ENCODE data around the gene CCDC170.

CCDC170 gene, protein sequence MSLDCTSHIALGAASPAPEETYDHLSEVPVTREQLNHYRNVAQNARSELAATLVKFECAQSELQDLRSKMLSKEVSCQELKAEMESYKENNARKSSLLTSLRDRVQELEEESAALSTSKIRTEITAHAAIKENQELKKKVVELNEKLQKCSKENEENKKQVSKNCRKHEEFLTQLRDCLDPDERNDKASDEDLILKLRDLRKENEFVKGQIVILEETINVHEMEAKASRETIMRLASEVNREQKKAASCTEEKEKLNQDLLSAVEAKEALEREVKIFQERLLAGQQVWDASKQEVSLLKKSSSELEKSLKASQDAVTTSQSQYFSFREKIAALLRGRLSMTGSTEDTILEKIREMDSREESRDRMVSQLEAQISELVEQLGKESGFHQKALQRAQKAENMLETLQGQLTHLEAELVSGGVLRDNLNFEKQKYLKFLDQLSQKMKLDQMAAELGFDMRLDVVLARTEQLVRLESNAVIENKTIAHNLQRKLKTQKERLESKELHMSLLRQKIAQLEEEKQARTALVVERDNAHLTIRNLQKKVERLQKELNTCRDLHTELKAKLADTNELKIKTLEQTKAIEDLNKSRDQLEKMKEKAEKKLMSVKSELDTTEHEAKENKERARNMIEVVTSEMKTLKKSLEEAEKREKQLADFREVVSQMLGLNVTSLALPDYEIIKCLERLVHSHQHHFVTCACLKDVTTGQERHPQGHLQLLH
- long read RNA-seq, result 0 reads

DNA sequence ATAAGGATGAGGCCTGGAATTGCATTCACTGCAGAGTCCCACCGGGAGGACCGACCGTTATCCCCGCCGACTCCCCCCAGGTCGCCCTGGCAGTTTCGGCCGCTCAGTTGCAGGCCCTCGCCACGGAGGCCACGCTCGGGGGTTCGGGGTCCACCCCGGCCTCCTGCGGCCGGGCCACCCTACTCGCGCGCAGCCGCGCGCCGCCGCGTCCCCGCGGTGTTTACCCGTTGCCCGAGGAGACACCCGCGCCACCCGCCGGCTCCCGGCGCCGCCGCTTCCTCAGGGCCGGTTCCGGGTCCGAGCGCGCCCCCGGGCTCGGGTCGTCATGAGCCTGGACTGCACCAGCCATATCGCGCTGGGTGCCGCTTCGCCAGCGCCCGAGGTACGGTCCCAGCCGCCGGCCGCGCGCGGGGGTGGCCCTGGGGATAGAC, at the start of gene CCDC170:
Gene CCDC170, plus strand, starts transcription at position 214 of the 431 bp plus-strand sequence. Its CDS starts 112 bp downstream, at position 326.
- TF ChIP-seq POLR2AphosphoS5 (IDR thresholded peaks at IDR 0.05; ENCODE audit: low read depth) (no peak), SPI1 (IDR thresholded peaks at IDR 0.05; ENCODE audit: borderline replicate concordance, low read depth) (no peak), REST (IDR thresholded peaks at IDR 0.05; ENCODE audit: insufficient replicate concordance, low read depth) (no peak)
- Histone ChIP-seq H3K27me3 (ENCODE audit: insufficient read depth, poor library complexity, severe bottlenecking) (no peaks in the 10 kb centered on the region), H3K27ac (replicated peaks) (no peak within 1 kb of the TSS), H3K4me3 (replicated peaks; ENCODE audit: insufficient read depth, low read length) (peak within 1 kb of the TSS; percentile 58)
- peak in 1 of 2 experiments; percentile 31 for DNase-seq (ENCODE audit: low read depth in 1 of 2, low spot score in 1 of 2)

DNA sequence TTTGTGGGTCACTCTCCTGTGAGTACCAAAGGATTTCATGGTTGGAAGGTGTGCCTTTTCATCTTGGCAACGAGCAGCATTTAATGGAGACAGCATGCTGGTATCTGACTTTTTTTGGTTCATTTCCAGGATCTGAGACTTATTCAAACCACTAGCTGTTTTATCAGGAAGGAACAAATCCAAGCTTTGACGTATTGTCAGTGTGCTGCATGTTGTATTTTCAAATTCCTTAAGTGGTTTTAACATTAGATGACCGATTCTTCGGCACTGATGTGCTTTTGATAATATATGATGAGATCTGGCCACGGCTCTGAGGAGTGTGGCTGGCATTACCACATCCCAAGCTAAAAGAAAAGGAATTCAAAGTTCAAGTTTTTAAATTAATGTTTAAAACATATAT, 48.3 kb upstream of the CCDC170 start:
- H3K27me3 ChIP-seq (ENCODE audit: insufficient read depth, poor library complexity, severe bottlenecking), result no peaks in the 10 kb centered on the region
- no peak for DNase-seq (ENCODE audit: low read depth in 1 of 2, low spot score in 1 of 2)
- H3K4me3 ChIP-seq (replicated peaks; ENCODE audit: insufficient read depth, low read length), result no peak overlapping the region
- H3K27ac ChIP-seq (replicated peaks), result no peak overlapping the region
- TF ChIP-seq REST (IDR thresholded peaks at IDR 0.05; ENCODE audit: insufficient replicate concordance, low read depth) (no peak), POLR2AphosphoS5 (IDR thresholded peaks at IDR 0.05; ENCODE audit: low read depth) (no peak), SPI1 (IDR thresholded peaks at IDR 0.05; ENCODE audit: borderline replicate concordance, low read depth) (no peak), GABPA (IDR thresholded peaks at IDR 0.05; ENCODE audit: low read depth) (no peak)
- TF ChIP-seq, protein P1, sequence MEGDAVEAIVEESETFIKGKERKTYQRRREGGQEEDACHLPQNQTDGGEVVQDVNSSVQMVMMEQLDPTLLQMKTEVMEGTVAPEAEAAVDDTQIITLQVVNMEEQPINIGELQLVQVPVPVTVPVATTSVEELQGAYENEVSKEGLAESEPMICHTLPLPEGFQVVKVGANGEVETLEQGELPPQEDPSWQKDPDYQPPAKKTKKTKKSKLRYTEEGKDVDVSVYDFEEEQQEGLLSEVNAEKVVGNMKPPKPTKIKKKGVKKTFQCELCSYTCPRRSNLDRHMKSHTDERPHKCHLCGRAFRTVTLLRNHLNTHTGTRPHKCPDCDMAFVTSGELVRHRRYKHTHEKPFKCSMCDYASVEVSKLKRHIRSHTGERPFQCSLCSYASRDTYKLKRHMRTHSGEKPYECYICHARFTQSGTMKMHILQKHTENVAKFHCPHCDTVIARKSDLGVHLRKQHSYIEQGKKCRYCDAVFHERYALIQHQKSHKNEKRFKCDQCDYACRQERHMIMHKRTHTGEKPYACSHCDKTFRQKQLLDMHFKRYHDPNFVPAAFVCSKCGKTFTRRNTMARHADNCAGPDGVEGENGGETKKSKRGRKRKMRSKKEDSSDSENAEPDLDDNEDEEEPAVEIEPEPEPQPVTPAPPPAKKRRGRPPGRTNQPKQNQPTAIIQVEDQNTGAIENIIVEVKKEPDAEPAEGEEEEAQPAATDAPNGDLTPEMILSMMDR (IDR thresholded peaks at IDR 0.05; ENCODE audit: insufficient read depth, low read length), result no peak

DNA sequence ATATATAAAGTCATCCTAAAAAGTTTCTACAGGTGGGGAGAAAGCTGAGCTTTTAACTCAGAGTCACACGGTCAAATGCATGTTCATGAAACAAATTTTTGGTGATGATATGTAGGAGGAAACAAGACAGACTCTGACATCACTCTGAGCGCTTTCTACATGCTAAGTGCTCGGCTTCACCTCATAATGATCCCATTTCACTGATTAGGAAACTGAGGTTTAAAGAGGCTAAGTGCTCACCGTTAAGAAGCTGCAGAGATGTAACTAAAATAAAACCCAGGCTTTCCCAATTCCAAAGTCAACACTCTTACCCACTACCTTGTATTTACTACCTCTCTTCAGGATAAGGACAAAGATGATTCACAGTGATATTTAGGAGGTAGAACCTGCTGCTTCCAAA, 46.6 kb upstream of the CCDC170 start:
- no peak overlapping the region for H3K4me3 ChIP-seq (replicated peaks; ENCODE audit: insufficient read depth, low read length)
- TF ChIP-seq, protein P1 (IDR thresholded peaks at IDR 0.05; ENCODE audit: insufficient read depth, low read length), result no peak
- TF ChIP-seq SPI1 (IDR thresholded peaks at IDR 0.05; ENCODE audit: borderline replicate concordance, low read depth), result no peak
- TF ChIP-seq POLR2AphosphoS5 (IDR thresholded peaks at IDR 0.05; ENCODE audit: low read depth), result no peak
- no peak for TF ChIP-seq GABPA (IDR thresholded peaks at IDR 0.05; ENCODE audit: low read depth)
- TF ChIP-seq REST (IDR thresholded peaks at IDR 0.05; ENCODE audit: insufficient replicate concordance, low read depth), result no peak
- no peak overlapping the region for H3K27ac ChIP-seq (replicated peaks)

More for the DNA sequence above, 46.6 kb upstream of the CCDC170 start:
- no peak for DNase-seq (ENCODE audit: low read depth in 1 of 2, low spot score in 1 of 2)
- H3K27me3 ChIP-seq (ENCODE audit: insufficient read depth, poor library complexity, severe bottlenecking), result no peaks in the 10 kb centered on the region

Measured in HL-60 (cell line).